ENCODE results near the gene TSFM.

DNA sequence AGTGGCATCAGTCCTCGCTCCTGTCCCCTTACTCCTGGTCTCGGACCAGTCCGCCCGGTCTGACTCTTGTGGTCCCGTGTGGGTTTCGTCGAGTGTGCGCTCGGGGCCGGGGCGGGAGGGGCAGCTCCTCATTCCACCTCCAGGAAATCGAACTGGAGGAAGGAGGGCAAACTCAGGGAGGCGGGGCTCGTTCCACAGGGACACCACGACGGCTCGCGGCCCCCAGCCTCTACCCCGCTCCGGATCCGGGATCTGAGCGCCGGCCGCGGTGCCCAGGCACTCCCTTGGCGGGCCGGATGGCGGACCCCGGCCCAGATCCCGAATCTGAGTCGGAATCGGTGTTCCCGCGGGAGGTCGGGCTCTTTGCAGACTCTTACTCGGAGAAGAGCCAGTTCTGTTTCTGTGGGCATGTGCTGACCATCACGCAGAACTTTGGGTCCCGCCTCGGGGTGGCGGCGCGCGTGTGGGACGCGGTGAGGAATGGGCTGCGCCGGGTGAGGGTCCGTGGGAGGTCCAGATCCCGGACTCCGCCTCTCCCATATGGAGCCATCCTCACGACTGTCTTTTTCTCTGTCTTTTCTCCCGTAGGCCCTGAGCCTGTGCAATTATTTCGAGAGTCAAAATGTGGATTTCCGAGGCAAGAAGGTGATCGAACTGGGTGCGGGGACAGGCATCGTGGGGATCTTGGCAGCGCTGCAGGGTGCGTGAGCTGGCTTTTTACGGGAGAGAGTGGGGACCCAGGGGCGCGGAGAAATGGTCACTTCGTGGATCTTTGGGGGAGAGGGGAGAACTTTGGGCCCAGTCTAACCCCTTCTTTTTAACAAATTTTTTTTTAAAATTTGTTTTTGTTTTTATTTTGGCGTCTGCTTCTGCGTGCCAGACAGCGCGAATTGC is 9.9 kb upstream of the TSFM start, which contains the start of gene EEF1AKMT3:
- TF ChIP-seq, protein P1, sequence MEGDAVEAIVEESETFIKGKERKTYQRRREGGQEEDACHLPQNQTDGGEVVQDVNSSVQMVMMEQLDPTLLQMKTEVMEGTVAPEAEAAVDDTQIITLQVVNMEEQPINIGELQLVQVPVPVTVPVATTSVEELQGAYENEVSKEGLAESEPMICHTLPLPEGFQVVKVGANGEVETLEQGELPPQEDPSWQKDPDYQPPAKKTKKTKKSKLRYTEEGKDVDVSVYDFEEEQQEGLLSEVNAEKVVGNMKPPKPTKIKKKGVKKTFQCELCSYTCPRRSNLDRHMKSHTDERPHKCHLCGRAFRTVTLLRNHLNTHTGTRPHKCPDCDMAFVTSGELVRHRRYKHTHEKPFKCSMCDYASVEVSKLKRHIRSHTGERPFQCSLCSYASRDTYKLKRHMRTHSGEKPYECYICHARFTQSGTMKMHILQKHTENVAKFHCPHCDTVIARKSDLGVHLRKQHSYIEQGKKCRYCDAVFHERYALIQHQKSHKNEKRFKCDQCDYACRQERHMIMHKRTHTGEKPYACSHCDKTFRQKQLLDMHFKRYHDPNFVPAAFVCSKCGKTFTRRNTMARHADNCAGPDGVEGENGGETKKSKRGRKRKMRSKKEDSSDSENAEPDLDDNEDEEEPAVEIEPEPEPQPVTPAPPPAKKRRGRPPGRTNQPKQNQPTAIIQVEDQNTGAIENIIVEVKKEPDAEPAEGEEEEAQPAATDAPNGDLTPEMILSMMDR (IDR thresholded peaks at IDR 0.05): no peak
- TF ChIP-seq ZFX (IDR thresholded peaks at IDR 0.05; ENCODE audit: borderline replicate concordance): no peak

All from 22Rv1 (cell line).